CD8-positive, alpha-beta memory T cell (primary cell): ENCODE data around the gene PLAA. TPM values are rescaled to one million over a fixed set of nuclear protein-coding genes. Genes with fewer than 3 reads are reported as not detected.
A peak's percentile ranks its signal among the peaks of the same experiment; 100 is the strongest.

Experiments used
- CTCF ChIA-PET: fragments of 350-600 bp; sonication (Branson Sonifier 250); formaldehyde crosslinking; loops from one replicate; lab custom pipeline; 2021; ENCODE audit warnings: antibody characterized with exemption; lab: Charles Lee
- POLR2A ChIA-PET: fragments of 350-600 bp; sonication (Branson Sonifier 250); formaldehyde crosslinking; loops from one replicate; lab custom pipeline; 2021; ENCODE audit warnings: antibody characterized with exemption; lab: Charles Lee
- DNase-seq, 5 donors: peaks; one replicate each; pipeline versions ENCODE4 v3.0.0 to v3.0.0-alpha.2; 2020 to 2022; ENCODE audit warnings: mixed read lengths in 1 of 5
- H3K27ac ChIP-seq: one replicate; pipeline ENCODE4 v1.7.0; 2013; ENCODE audit warnings: low read depth, mild to moderate bottlenecking, low read length, moderate library complexity
- H3K27me3 ChIP-seq: 2 replicates; pipeline ENCODE4 v1.7.0; 2013; ENCODE audit warnings: low read length, mild to moderate bottlenecking; ENCODE audit not compliant: insufficient read depth, poor library complexity, severe bottlenecking
- H3K36me3 ChIP-seq: 2 replicates; pipeline ENCODE4 v1.7.0; 2013; ENCODE audit warnings: mild to moderate bottlenecking, low read length, moderate library complexity; ENCODE audit not compliant: insufficient read depth
- H3K4me1 ChIP-seq: 2 replicates; pipeline ENCODE4 v1.7.0; 2013; ENCODE audit warnings: mild to moderate bottlenecking, low read length, moderate library complexity; ENCODE audit not compliant: insufficient read depth
- H3K4me3 ChIP-seq: 2 replicates; pipeline ENCODE4 v1.7.0; 2013; ENCODE audit warnings: mild to moderate bottlenecking, low read length
- H3K9me3 ChIP-seq: 2 replicates; pipeline ENCODE4 v1.7.0; 2013; ENCODE audit warnings: mild to moderate bottlenecking, low read length
- H3K27ac Mint-ChIP-seq, 8 donors: one replicate each; pipeline ENCODE4 v1.8.0; 2020 to 2021; ENCODE audit warnings: mixed read lengths in 8 of 8, mild to moderate bottlenecking in 6 of 8, inconsistent platforms in 3 of 8, moderate library complexity in 3 of 8
- H3K27me3 Mint-ChIP-seq, 2 donors: one replicate each; pipeline ENCODE4 v1.8.0; 2020 to 2021; ENCODE audit warnings: mixed read lengths in 2 of 2, mild to moderate bottlenecking in 1 of 2, moderate library complexity in 1 of 2
- H3K36me3 Mint-ChIP-seq, 3 donors: one replicate each; pipeline ENCODE4 v1.8.0; 2020 to 2021; ENCODE audit warnings: mixed read lengths in 3 of 3, inconsistent platforms in 1 of 3, mild to moderate bottlenecking in 1 of 3
- H3K4me1 Mint-ChIP-seq, 3 donors: one replicate each; pipeline ENCODE4 v1.8.0; 2020 to 2021; ENCODE audit warnings: mixed read lengths in 3 of 3, inconsistent platforms in 1 of 3, mild to moderate bottlenecking in 1 of 3
- H3K4me3 Mint-ChIP-seq, 7 donors: one replicate each; pipeline ENCODE4 v1.8.0; 2020 to 2021; ENCODE audit warnings: mixed read lengths in 7 of 7, mild to moderate bottlenecking in 6 of 7, moderate library complexity in 4 of 7, inconsistent platforms in 2 of 7
- H3K9me3 Mint-ChIP-seq, 5 donors: one replicate each; pipeline ENCODE4 v1.8.0; 2020 to 2022; ENCODE audit warnings: mixed read lengths in 5 of 5, mild to moderate bottlenecking in 3 of 5, moderate library complexity in 2 of 5, inconsistent platforms in 1 of 5
- polyA plus RNA-seq: library from polyadenylated mRNA; unstranded; fragments of 300-500 nt; fragmentation: Illumina TruSeq; gene quantifications from one replicate; pipeline ENCODE4 v1.2.3, GENCODE V29; 2021
- total RNA-seq, 2 experiments: library from RNA; stranded (reverse); gene quantifications; one replicate each; pipeline ENCODE4 v1.2.3, GENCODE V29; 2021

Gene PLAA
- total RNA-seq: 10 to 100 TPM; 39.2 to 41.8 TPM
- polyA plus RNA-seq: 18.7 TPM

GRCh38 chr9:26946753-26947727 is at the start of gene PLAA:
Gene PLAA, minus strand, starts transcription at chr9:26947242. Its CDS starts 197 bp downstream, at chr9:26947045.
- H3K36me3 ChIP-seq: no peaks in the 10 kb centered on the region
- Mint-ChIP-seq H3K27ac (peak within 1 kb of the TSS; percentile 97 to 100 (median 100)), H3K4me3 (peak within 1 kb of the TSS; percentile 93 to 99 (median 95)), H3K9me3 (no peaks in the 10 kb centered on the region), H3K4me1 (peaks cover 42 to 58% (median 57%) of the 10 kb centered on the region in 3 donors), H3K27me3 (peaks cover 1 to 10% of the 10 kb centered on the region in 2 donors), H3K36me3 (peaks cover 0 to 14% (median 3%) of the 10 kb centered on the region in 3 donors)
- no peaks in the 10 kb centered on the region for H3K27me3 ChIP-seq
- peak within 1 kb of the TSS; percentile 83 for H3K4me3 ChIP-seq
- no peaks in the 10 kb centered on the region for H3K9me3 ChIP-seq
- peaks cover 34% of the 10 kb centered on the region for H3K4me1 ChIP-seq
- DNase-seq: peak; percentile 76 to 91 (median 90)
- peak within 1 kb of the TSS; percentile 93 for H3K27ac ChIP-seq
- ChIA-PET CTCF (interaction anchor here (1.4 to 1.7 kb wide), 2 partner anchors 9 to 55 kb away, joined by 5 to 10 read pairs; partner anchors contain the start of genes CAAP1 and IFT74), POLR2A (interaction anchor here (1.0 to 1.8 kb wide), 4 partner anchors 9 to 626 kb away, joined by 3 to 11 read pairs (median 7); partner anchors contain the start of genes C9orf72, CAAP1 and IFT74)

GRCh38 chr9:26995810-26996209 is 48.8 kb upstream of the PLAA start:
- H3K36me3 Mint-ChIP-seq: peaks cover 0 to 8% (median 3%) of the 10 kb centered on the region in 3 donors
- Histone ChIP-seq H3K9me3 (no peaks in the 10 kb centered on the region), H3K36me3 (no peaks in the 10 kb centered on the region), H3K27ac (no peak overlapping the region), H3K4me1 (no peaks in the 10 kb centered on the region), H3K4me3 (no peak overlapping the region), H3K27me3 (no peaks in the 10 kb centered on the region)
- H3K9me3 Mint-ChIP-seq: no peaks in the 10 kb centered on the region
- H3K4me3 Mint-ChIP-seq: no peak overlapping the region
- CTCF ChIA-PET: no interaction called here
- H3K4me1 Mint-ChIP-seq: no peaks in the 10 kb centered on the region
- no peak overlapping the region for H3K27ac Mint-ChIP-seq
- H3K27me3 Mint-ChIP-seq: no peaks in the 10 kb centered on the region
- no peak for DNase-seq
- POLR2A ChIA-PET: no interaction called here

GRCh38 chr9:26983340-26983739 is 36.3 kb upstream of the PLAA start:
- no peak overlapping the region for H3K4me3 Mint-ChIP-seq
- peaks cover 7% of the 10 kb centered on the region for H3K36me3 ChIP-seq
- POLR2A ChIA-PET: no interaction called here
- CTCF ChIA-PET: no interaction called here
- no peaks in the 10 kb centered on the region for H3K27me3 ChIP-seq
- H3K4me3 ChIP-seq: no peak overlapping the region
- no peaks in the 10 kb centered on the region for H3K4me1 Mint-ChIP-seq
- peaks cover 11 to 39% (median 15%) of the 10 kb centered on the region in 3 donors for H3K36me3 Mint-ChIP-seq
- H3K27ac Mint-ChIP-seq: no peak overlapping the region
- H3K4me1 ChIP-seq: no peaks in the 10 kb centered on the region
- no peaks in the 10 kb centered on the region for H3K27me3 Mint-ChIP-seq
- DNase-seq: no peak
- H3K9me3 ChIP-seq: no peaks in the 10 kb centered on the region
- no peaks in the 10 kb centered on the region for H3K9me3 Mint-ChIP-seq
- H3K27ac ChIP-seq: no peak overlapping the region

DNA sequence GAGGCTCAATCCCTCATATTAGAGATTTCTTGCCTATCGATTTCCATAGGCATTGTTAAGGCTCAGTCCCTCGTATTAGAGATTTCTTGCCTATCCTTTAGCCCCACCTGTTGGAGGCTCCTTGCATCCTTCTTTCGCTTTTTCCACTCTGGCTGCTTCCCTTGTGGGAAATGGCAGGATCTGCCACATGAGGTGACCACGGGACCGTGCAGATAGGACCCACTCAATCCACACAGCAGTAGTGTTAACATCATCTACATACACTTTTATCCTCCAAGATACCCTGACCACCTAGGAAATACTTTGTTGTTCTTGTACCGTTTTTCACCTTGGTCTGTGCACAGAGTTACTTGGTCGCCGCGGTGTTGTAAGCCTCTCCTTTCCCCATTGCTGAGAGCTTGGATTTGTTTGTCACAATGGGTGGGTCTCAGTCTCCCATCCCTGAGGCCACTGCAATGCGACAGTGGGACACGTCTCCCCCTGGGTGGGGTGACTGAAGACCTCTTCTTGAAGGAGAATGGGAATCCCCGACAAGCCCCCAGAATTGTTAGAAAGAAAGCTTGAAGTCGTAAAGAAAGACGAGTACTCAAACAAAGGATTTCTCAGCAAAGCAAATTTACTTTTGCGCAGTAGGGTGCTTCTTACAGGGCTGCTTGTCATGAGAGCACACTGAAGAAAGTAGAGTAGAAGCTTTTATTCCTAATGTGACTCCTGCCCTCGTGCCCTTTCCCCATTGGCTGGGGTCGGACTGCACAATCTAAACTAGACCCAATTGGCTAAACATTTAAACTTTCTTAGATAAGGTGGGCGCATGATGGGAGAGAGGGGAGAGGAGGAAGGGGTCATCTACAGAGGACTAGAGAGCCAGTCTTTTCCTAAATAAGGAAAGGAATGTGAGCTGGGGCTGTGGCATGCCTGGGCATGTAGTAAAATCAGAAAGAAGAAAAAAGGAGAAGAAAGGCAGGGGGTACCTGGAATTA is 29.0 kb upstream of the PLAA start:
- no peaks in the 10 kb centered on the region for H3K27me3 ChIP-seq
- no peaks in the 10 kb centered on the region for H3K4me1 ChIP-seq
- Mint-ChIP-seq H3K27ac (peak overlapping the region in 1 of 8 donors; percentile 41), H3K4me3 (no peak overlapping the region), H3K9me3 (no peaks in the 10 kb centered on the region), H3K27me3 (no peaks in the 10 kb centered on the region), H3K4me1 (no peaks in the 10 kb centered on the region), H3K36me3 (peaks cover 4 to 24% (median 13%) of the 10 kb centered on the region in 3 donors)
- H3K27ac ChIP-seq: no peak overlapping the region
- no peaks in the 10 kb centered on the region for H3K36me3 ChIP-seq
- H3K4me3 ChIP-seq: no peak overlapping the region
- ChIA-PET CTCF (interaction anchor here (2.0 kb wide), 1 partner anchor 229 kb away, joined by 6 read pairs; no protein-coding TSS in a partner anchor), POLR2A (no interaction called here)
- DNase-seq: no peak
- H3K9me3 ChIP-seq: no peaks in the 10 kb centered on the region

- Mint-ChIP-seq H3K4me1 (no peaks in the 10 kb centered on the region), H3K27ac (peak overlapping the region in 1 of 8 donors; percentile 13), H3K36me3 (peaks cover 7 to 24% (median 9%) of the 10 kb centered on the region in 3 donors), H3K27me3 (no peaks in the 10 kb centered on the region), H3K9me3 (peaks cover 0 to 2% (median under 1%) of the 10 kb centered on the region in 5 donors), H3K4me3 (peak overlapping the region in 1 of 7 donors; percentile 61)
- POLR2A ChIA-PET: no interaction called here
- DNase-seq: no peak
- Histone ChIP-seq H3K9me3 (no peaks in the 10 kb centered on the region), H3K36me3 (no peaks in the 10 kb centered on the region), H3K4me1 (no peaks in the 10 kb centered on the region), H3K27ac (no peak overlapping the region), H3K4me3 (no peak overlapping the region), H3K27me3 (no peaks in the 10 kb centered on the region)
- CTCF ChIA-PET: interaction anchor here (2.0 kb wide), 1 partner anchor 228 kb away, joined by 6 read pairs; no protein-coding TSS in a partner anchor
Measured at GRCh38 chr9:26974927-26975326, 27.9 kb upstream of the PLAA start.

- H3K36me3 ChIP-seq: no peaks in the 10 kb centered on the region
- H3K4me1 ChIP-seq: no peaks in the 10 kb centered on the region
- Mint-ChIP-seq H3K27me3 (no peaks in the 10 kb centered on the region), H3K9me3 (peaks cover 0 to 7% (median 4%) of the 10 kb centered on the region in 5 donors), H3K27ac (no peak overlapping the region), H3K36me3 (peaks cover 7 to 24% (median 16%) of the 10 kb centered on the region in 3 donors), H3K4me1 (no peaks in the 10 kb centered on the region), H3K4me3 (no peak overlapping the region)
- H3K4me3 ChIP-seq: no peak overlapping the region
- no peaks in the 10 kb centered on the region for H3K27me3 ChIP-seq
- no peak for DNase-seq
- POLR2A ChIA-PET: no interaction called here
- H3K27ac ChIP-seq: no peak overlapping the region
- no peaks in the 10 kb centered on the region for H3K9me3 ChIP-seq
- CTCF ChIA-PET: no interaction called here
Measured at GRCh38 chr9:26973989-26974388, 26.9 kb upstream of the PLAA start.

DNA sequence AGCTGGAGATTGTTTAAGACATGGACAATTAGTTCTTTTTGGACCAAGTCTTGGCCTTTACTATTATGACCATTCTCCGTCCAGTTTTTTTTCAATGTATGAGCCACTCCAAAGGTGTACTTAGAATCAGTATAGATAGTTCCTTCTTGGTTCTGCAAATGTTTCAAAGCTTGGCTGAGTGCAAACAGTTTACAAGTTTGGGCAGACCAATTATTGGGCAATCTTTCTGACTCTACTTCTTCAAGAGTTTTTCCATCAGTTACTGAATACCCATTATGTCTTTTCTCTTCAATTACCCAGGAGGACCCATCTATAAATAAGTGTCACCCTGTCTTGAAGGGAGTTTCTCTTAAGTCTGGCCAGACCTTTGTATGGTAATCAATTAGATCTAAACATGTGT is 24.7 kb upstream of the PLAA start:
- Histone ChIP-seq H3K9me3 (no peaks in the 10 kb centered on the region), H3K4me1 (no peaks in the 10 kb centered on the region), H3K27ac (no peak overlapping the region), H3K27me3 (no peaks in the 10 kb centered on the region), H3K4me3 (no peak overlapping the region), H3K36me3 (no peaks in the 10 kb centered on the region)
- Mint-ChIP-seq H3K27ac (no peak overlapping the region), H3K9me3 (peaks cover 0 to 7% (median 4%) of the 10 kb centered on the region in 5 donors), H3K4me1 (peaks cover 0 to 5% (median 0%) of the 10 kb centered on the region in 3 donors), H3K27me3 (no peaks in the 10 kb centered on the region), H3K4me3 (no peak overlapping the region), H3K36me3 (peaks cover 6 to 24% (median 16%) of the 10 kb centered on the region in 3 donors)
- POLR2A ChIA-PET: no interaction called here
- CTCF ChIA-PET: no interaction called here
- no peak for DNase-seq
